Esophagus squamous epithelium (tissue), 5 donors: Measurements from ENCODE around the gene VSIG10L. TPM values are rescaled to one million over a fixed set of nuclear protein-coding genes. Genes with fewer than 3 reads are reported as not detected.

Source experiments
- DNase-seq: peaks from one replicate; lab custom pipeline; 2025; lab: John Stamatoyannopoulos, UW
- H3K27ac ChIP-seq, 4 donors: fragments of 200-600 bp; sonication (generic); one replicate each; pipeline ENCODE4 v1.5.1; 2016 to 2019; ENCODE audit warnings: mild to moderate bottlenecking in 1 of 4
- H3K27me3 ChIP-seq, 4 donors: fragments of 200-600 bp; sonication (generic); 1 replicate in 3 of 4; 2 replicates in 1 of 4; pipeline versions ENCODE4 v1.5.1 to v1.6.0; 2017 to 2021; ENCODE audit warnings: antibody characterized with exemption in 1 of 4
- H3K36me3 ChIP-seq, 3 donors: fragments of 200-600 bp; sonication (generic); one replicate each; pipeline ENCODE4 v1.5.1; 2016 to 2019
- H3K4me1 ChIP-seq, 3 donors: fragments of 200-600 bp; sonication (generic); one replicate each; pipeline ENCODE4 v1.5.1; 2017 to 2019
- H3K4me3 ChIP-seq, 4 donors: fragments of 200-600 bp; sonication (generic); 1 replicate in 3 of 4; 2 replicates in 1 of 4; pipeline ENCODE4 v1.5.1; 2016 to 2019; ENCODE audit warnings: mild to moderate bottlenecking in 2 of 4, moderate library complexity in 1 of 4
- H3K9me3 ChIP-seq, 3 donors: fragments of 200-600 bp; sonication (generic); one replicate each; pipeline ENCODE4 v1.5.1; 2016 to 2019
- POLR2A ChIP-seq, 4 donors: fragments of 450-650 bp; IDR thresholded peaks; one replicate each; pipeline ENCODE4 v1.6.1; 2017; ENCODE audit warnings: antibody characterized with exemption in 4 of 4, mild to moderate bottlenecking in 4 of 4, moderate library complexity in 3 of 4
- WGBS, 2 donors: methylation state at CpG; one replicate each; pipeline ENCODE4 v1.1.5; 2018; 5-methylcytosine and 5-hydroxymethylcytosine counted together
- intact Hi-C: fragments of 100-400 bp; cut with DNase I; formaldehyde crosslinking; loops from one replicate; pipeline ENCODE4 v1.15.0; 2022
- total RNA-seq, 4 donors: library from RNA; depleted of rRNA; stranded (reverse); fragments of >200 nt; gene quantifications; one replicate each; pipeline ENCODE4 v1.1.0, GENCODE V29; 2016
- TF ChIP-seq, protein P1 (sequence below), 6 experiments: fragments of 450-650 bp in 4 of 6; fragments of 200-600 bp in 2 of 6; sonication (generic) in 2 of 6; IDR thresholded peaks; one replicate each; pipeline ENCODE4 v1.5.1; 2016 to 2019; ENCODE audit warnings: antibody characterized with exemption in 6 of 6, mild to moderate bottlenecking in 4 of 6, moderate library complexity in 4 of 6
- donor health status: DM: yes; HTN: yes; CAD: no.

VSIG10L gene
- 100 to 1,000 TPM in 1 of 4 donors, 10 to 100 TPM in 3; 36.4 to 201 (median 50.6) TPM for total RNA-seq

DNA sequence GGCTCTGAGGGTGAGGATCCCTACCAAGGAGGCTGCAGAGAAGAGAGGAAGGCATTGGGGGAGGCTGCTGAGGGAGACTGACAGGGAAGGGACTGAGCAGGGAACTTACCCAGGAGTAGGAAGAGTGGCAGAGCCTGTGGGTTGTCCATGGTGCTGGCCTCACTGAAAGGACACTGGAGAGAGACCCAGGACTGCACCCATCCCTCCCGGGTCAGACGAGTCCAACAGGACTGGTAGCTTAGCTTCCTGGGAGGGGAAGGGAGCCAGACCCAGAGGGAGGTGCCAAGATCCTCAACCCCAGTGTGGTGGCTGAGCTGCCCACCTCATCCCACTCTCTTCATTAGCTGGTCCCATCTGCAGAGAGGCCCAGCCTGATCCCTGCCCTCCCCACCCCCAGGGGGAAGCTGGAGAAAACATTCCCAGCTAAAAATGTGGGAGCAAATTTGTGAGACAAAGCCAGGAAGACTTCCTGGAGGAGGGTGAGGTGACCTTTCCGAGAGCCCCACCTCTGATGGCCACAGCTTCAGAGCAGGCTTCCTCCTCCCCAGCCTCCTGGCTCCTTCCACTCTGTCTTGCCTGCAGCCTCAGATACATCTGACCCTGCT, at the start of gene VSIG10L:
VSIG10L (minus strand) TSS at position 164 of the 605 bp plus-strand sequence; CDS start at position 149, 15 bp downstream.
- Histone ChIP-seq H3K27me3 (no peaks in the 10 kb centered on the region), H3K4me3 (peak within 1 kb of the TSS; percentile 49 to 85 (median 63)), H3K27ac (peak within 1 kb of the TSS; percentile 55 to 92 (median 85)), H3K9me3 (no peaks in the 10 kb centered on the region), H3K4me1 (peaks cover 11 to 67% (median 12%) of the 10 kb centered on the region in 3 donors), H3K36me3 (peaks cover 0 to 43% (median 0%) of the 10 kb centered on the region in 3 donors)
- no peak for DNase-seq
- TF ChIP-seq, protein P1, sequence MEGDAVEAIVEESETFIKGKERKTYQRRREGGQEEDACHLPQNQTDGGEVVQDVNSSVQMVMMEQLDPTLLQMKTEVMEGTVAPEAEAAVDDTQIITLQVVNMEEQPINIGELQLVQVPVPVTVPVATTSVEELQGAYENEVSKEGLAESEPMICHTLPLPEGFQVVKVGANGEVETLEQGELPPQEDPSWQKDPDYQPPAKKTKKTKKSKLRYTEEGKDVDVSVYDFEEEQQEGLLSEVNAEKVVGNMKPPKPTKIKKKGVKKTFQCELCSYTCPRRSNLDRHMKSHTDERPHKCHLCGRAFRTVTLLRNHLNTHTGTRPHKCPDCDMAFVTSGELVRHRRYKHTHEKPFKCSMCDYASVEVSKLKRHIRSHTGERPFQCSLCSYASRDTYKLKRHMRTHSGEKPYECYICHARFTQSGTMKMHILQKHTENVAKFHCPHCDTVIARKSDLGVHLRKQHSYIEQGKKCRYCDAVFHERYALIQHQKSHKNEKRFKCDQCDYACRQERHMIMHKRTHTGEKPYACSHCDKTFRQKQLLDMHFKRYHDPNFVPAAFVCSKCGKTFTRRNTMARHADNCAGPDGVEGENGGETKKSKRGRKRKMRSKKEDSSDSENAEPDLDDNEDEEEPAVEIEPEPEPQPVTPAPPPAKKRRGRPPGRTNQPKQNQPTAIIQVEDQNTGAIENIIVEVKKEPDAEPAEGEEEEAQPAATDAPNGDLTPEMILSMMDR (IDR thresholded peaks at IDR 0.05) = no peak
- no peak for TF ChIP-seq POLR2A (IDR thresholded peaks at IDR 0.05)
- 47 to 50% methylated on average over 1 to 3 of the region's 3 CpGs for WGBS, 2 donors
- intact Hi-C loops = no loop called here

DNA sequence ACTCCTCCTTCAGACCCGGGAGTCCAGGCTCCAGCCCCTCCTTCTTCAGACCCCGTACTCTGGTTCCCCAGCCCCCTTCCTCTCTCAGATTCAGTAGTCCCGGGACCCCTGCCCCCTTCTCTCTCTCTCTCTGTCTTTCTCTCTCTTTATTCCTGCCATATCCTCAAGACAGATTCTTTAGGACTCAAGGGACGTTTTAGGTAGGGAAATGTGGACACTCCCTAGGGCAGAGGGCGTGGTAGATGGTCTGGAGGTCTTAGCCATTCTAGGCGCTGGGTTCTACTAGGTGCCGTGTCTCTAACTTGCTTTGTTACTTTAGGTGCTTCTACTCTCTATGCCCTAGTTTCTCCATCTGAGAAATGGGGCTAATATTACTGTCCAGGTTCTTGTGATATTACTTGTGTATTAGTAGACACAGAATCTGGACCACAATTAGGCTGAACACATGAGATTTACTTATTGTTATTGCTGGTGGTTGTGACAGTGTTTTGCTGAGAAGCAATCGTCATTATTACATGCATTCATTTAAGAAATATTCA, 49.2 kb upstream of the VSIG10L start:
- DNase-seq = no peak
- no peak for TF ChIP-seq POLR2A (IDR thresholded peaks at IDR 0.05)
- TF ChIP-seq, protein P1 (IDR thresholded peaks at IDR 0.05) = no peak
- Histone ChIP-seq H3K4me3 (no peak overlapping the region), H3K4me1 (peaks cover 5 to 36% (median 11%) of the 10 kb centered on the region in 3 donors), H3K9me3 (no peaks in the 10 kb centered on the region), H3K36me3 (no peaks in the 10 kb centered on the region), H3K27me3 (no peaks in the 10 kb centered on the region), H3K27ac (no peak overlapping the region)
- intact Hi-C loops = no loop called here
- 62 to 68% methylated on average over 8 of the region's 8 CpGs for WGBS, 2 donors

DNA sequence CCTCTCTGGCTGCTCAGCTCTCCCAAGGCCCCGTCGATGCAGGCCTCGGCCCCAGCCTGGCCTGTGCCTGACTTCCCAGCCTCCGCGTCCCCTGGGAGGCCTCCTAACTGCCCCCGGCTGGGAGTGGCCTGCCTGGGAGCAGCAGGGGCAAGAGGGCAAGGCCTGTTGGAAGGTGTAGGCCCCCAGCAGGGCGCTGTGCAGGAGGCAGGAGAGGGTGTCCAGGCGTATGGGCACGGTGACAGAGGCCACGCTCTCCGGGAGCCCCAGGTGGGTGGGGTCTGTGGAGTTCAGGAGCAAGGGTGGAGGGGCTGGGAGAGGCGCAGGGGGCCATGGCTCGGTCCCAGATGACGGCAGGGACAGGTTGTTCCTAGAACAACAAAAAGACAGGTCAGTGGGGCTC, 47.2 kb upstream of the VSIG10L start:
- intact Hi-C loops = no loop called here
- Histone ChIP-seq H3K27me3 (no peaks in the 10 kb centered on the region), H3K27ac (no peak overlapping the region), H3K4me1 (peaks cover 0 to 17% (median 4%) of the 10 kb centered on the region in 3 donors), H3K36me3 (no peaks in the 10 kb centered on the region), H3K9me3 (no peaks in the 10 kb centered on the region), H3K4me3 (no peak overlapping the region)
- 87 to 94% methylated on average over 6 to 8 of the region's 14 CpGs for WGBS, 2 donors
- DNase-seq = no peak
- TF ChIP-seq, protein P1 (IDR thresholded peaks at IDR 0.05) = no peak
- no peak for TF ChIP-seq POLR2A (IDR thresholded peaks at IDR 0.05)

DNA sequence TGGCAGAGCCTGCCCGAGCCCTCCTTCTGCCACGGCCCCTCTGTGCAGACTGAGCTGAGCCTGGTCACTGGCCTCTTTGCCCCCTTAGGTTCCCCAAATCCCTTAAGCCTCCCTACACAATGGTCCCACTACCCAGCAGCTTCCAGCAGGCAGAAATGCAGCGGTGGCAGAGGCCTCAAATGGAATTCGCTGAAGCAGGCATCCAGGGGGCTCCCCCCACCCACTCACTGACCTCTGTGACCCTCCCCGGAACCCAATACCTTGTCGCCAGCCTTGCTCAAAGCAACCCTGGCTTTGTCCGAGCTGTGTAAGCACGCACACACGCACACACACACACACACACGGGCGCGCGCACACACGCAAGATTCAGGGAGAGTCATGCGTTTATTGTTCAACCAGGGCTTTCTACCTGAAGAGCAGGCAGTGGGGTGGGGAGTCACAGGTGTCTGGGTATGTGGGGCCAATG, 46.0 kb upstream of the VSIG10L start, which contains the start of gene LIM2:
LIM2 (minus strand) TSS at position 51 of the 466 bp plus-strand sequence. CDS start 531 bp downstream, outside the sequence.
- no peaks in the 10 kb centered on the region for H3K9me3 ChIP-seq
- H3K4me1 ChIP-seq = peaks cover 0 to 9% (median 0%) of the 10 kb centered on the region in 3 donors
- intact Hi-C loops = no loop called here
- H3K27ac ChIP-seq = no peak within 1 kb of the TSS
- 55 to 89% methylated on average over 5 to 6 of the region's 15 CpGs for WGBS, 2 donors
- H3K4me3 ChIP-seq = no peak within 1 kb of the TSS
- TF ChIP-seq, protein P1 (IDR thresholded peaks at IDR 0.05) = no peak
- TF ChIP-seq POLR2A (IDR thresholded peaks at IDR 0.05) = no peak
- no peak for DNase-seq
- H3K27me3 ChIP-seq = no peaks in the 10 kb centered on the region
- no peaks in the 10 kb centered on the region for H3K36me3 ChIP-seq

DNA sequence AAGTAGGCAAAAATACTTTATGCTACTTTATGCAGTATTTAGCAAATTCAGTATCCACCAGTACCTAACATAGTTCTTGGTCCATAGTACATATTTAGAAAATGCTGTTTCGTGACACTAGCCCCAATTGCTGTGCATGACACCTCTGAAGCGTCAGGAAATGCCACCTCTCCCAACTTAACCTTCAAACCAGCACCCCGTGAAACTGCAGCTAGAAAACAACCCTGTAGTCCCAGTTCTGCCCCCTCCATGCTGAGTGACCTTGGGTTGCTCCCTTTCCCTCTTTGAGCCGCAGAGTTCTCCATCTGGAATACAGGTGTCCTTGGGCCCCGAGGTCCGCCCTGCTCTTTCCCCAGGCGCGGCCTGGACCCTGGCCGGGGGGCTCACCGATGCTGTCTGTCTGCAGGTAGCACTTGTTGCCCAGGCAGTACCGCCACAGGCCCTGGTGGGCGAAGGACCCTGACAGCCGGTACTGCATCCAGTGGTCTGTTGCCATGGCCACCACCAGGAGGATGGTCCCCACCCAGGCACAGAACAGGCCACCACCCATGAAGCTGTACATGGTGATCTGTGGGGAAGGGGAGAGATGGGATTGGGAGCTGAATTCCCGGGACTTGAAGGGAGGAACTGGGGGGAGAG, 45.1 kb upstream of the VSIG10L start:
- no peak for DNase-seq

More for the DNA sequence above, 45.1 kb upstream of the VSIG10L start:
- no peaks in the 10 kb centered on the region for H3K9me3 ChIP-seq
- intact Hi-C loops = no loop called here
- 84 to 90% methylated on average over 7 to 12 of the region's 14 CpGs for WGBS, 2 donors
- no peaks in the 10 kb centered on the region for H3K36me3 ChIP-seq
- no peak overlapping the region for H3K4me3 ChIP-seq
- no peaks in the 10 kb centered on the region for H3K27me3 ChIP-seq
- TF ChIP-seq, protein P1 (IDR thresholded peaks at IDR 0.05) = no peak
- no peak for TF ChIP-seq POLR2A (IDR thresholded peaks at IDR 0.05)
- H3K4me1 ChIP-seq = peaks cover 0 to 9% (median 0%) of the 10 kb centered on the region in 3 donors
- H3K27ac ChIP-seq = no peak overlapping the region
